ENCODE measurements around the gene PDPR.
"Not testable (repeated sequence)": the region's sequence is repeated elsewhere in the genome, so short reads cannot be mapped to it uniquely, and the experiment has no call there.

The PDPR gene

DNA sequence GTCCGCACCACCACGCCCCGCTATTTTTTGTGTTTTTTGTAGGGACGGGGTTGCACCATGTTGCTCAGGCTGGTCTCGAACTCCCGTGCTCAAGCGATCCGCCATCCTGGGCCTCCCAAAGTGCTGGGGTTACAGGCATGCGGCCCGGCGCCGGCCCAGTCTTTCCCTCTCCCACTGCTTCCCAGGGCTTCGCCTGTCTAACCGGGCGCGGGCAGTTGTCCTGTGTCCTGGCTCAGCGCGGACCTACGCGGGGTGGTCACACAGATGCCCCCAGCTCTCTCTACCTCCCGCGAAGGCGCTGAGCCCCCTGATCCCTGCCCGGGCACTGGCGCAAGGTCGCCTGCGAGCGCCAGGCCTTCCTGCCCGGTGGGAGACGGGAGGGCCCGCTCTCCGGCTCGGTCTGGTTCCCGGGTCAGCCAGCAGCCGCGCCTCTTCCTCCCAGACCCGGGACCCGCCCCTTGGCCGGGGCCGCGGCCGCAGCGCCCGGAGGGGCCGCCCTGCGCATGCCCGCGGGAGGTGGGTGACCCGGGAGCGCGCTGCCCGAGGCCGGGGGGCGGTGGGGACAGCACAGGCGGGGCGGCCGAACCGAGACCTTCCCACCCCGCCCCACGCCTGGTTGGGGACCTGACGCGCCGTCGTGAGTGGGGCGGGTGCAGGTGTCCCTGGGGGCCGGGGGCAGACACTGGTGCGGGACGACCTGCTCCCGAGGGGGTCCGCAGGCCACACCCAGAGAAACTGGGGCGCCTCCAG is 73.9 kb downstream of the PDPR start:
- DNase-seq (ENCODE audit: insufficient read length); FAIRE-seq: not testable (repeated sequence)

GRCh38 chr16:70188608-70188915 is 74.4 kb downstream of the PDPR start:
- FAIRE-seq; DNase-seq (ENCODE audit: insufficient read length): not testable (repeated sequence)

DNA sequence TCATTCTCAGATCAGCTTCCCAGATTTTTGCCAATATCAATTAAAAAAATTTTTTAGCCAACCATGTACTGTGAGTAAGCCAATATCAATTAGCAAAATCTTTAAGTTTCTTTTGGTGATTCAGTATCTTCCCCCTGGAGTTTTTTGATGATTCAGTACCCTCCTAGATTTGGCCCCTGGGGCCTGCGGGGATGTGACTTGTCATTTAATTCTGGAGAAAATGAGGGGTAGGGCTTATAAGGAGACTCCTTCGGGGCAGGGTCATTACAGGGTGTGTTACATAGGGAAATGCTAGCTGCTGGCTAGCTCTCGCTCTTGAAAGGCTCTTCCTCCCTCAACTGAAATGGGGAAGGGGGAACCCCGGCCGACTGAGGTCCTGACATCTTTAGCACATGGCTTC is 76.4 kb downstream of the PDPR start:
- not testable (repeated sequence) for FAIRE-seq; DNase-seq (ENCODE audit: insufficient read length)

DNA sequence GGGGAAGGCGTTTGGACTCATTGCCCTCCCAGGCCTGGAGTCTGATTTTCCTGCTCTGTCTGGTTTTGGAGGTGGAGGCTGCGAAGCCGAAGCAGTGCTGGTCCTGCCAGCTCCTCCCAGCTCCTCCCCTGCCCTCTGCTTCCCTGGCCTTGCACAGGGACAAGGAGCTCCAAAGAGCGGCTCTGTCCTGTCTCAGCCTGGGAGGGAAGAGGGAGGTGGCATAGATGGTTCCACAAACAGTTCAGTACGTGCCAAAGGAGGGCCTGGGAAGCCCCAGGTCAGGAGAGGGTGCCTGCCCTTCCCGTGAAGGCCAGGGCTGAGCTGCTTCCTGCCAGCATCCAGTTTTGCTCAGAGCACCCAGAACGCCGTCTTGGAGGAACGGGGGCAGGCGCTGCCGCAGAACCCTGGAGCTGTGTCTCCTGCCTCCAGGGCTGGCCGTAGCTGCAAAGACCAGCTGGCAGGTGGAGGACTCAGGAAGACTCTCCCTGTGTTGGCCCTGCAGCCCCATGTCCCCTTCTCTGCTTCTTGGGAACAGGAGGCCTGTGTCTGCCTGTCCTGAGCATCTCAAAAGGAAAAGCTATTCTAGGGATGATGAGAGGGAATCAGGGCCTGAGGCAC is 82.7 kb downstream of the PDPR start:
- DNase-seq (ENCODE audit: insufficient read length); FAIRE-seq: not testable (repeated sequence)

GRCh38 chr16:70197611-70198010 is 83.5 kb downstream of the PDPR start:
- not testable (repeated sequence) for DNase-seq (ENCODE audit: insufficient read length); FAIRE-seq

- FAIRE-seq; DNase-seq (ENCODE audit: insufficient read length): not testable (repeated sequence)
Measured at GRCh38 chr16:70198230-70198629, 84.1 kb downstream of the PDPR start.

DNA sequence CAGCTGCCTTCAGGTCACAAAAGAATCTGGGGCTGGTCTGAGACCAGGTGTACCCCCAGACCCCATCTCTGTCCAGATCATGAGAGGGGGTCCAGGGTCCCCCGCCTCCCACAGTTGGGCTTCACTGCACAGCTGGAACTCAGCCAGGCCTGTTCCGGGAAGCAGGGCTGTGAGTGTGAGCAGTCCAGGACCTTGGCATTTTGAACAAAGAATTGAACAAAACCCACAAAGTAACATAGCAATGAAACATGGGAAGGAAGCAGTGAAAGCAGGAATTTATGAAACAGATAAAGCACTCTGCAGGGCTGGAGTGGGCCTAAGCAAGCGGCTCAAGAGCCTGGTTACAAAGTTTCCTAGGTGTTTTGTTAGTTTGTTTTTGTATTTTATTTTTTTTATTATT is 84.5 kb downstream of the PDPR start:
- not testable (repeated sequence) for DNase-seq (ENCODE audit: insufficient read length); FAIRE-seq

DNA sequence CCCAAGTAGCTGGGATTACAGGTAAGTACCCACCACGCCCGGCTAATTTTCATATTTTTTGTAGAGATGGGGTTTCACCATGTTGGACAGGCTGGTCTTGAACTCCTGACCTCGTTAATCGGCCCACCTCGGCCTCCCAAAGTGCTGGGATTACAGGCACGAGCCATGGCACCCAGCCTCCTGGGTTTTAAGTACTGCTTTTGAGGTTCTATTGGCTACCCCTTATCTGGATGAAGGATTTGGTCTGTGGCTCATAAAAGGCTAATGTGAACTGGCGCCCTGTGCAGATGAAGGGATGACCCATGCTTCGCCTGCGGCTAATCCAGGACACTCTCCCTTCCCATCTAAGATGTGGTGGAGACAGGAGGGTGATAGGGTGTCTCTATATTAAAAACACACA is 85.0 kb downstream of the PDPR start:
- DNase-seq (ENCODE audit: insufficient read length); FAIRE-seq: not testable (repeated sequence)

- not testable (repeated sequence) for DNase-seq (ENCODE audit: insufficient read length); FAIRE-seq
Measured at GRCh38 chr16:70200063-70200462, 85.9 kb downstream of the PDPR start.

DNA sequence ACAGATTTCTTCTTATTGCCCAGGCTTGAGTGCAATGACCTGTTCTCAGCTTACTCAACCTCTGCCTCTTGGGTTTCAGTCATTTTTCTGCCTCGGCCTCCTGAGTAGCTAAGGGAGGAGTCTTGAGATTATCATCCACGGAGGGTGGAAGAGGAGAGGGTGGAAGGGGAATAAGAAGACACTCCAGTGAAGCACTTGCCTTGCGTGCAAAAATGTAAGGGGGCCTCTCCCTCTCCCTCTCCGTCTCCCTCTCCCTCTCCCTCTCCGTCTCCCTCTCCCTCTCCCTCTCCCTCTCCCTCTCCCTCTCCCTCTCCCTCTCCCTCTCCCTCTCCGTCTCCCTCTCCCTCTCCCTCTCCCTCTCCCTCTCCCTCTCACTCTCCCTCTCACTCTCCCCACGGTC is 89.4 kb downstream of the PDPR start:
- not testable (repeated sequence) for DNase-seq (ENCODE audit: insufficient read length); FAIRE-seq

DNA sequence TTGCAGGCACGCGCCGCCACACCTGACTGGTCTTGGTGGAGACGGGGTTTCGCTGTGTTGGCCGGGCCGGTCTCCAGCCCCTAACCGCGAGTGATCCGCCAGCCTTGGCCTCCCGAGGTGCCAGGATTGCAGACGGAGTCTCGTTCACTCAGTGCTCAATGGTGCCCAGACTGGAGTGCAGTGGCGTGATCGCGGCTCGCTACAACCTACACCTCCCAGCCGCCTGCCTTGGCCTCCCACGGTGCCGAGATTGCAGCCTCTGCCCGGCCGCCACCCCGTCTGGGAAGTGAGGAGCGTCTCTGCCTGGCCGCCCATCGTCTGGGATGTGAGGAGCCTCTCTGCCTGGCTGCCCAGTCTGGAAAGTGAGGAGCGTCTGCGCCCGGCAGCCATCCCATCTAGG is 89.9 kb downstream of the PDPR start:
- not testable (repeated sequence) for DNase-seq (ENCODE audit: insufficient read length); FAIRE-seq

- not testable (repeated sequence) for FAIRE-seq; DNase-seq (ENCODE audit: insufficient read length)
Measured at GRCh38 chr16:70204668-70205405, 90.7 kb downstream of the PDPR start.

DNA sequence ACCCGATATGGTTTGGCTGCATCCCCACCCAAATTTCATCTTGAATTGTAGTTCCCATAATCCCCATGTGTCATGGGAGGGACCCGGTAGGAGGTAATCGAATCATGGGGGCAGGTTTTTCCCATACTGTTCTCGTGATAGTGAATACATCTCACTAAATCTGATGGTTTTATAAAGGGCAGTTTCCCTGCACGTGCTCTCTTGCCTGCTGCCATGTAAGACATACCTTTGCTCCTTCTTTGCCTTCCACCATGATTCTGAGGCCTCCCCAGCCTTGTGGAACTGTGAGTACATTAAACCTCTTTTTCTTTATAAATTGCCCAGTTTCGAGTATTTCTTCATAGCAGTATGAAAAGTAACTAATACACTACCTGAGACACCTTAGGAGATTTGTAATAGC is 92.2 kb downstream of the PDPR start:
- not testable (repeated sequence) for DNase-seq (ENCODE audit: insufficient read length); FAIRE-seq

All from GM12892 (cell line).